Mesenchymal stem cell (in vitro differentiated cells and primary cell): ENCODE data around the gene TMCC3.

Experiments used
- DNase-seq: peaks from one replicate; pipeline ENCODE4 v3.0.0-alpha.2; 2013
- H2AFZ ChIP-seq: one replicate; pipeline ENCODE4 v1.6.1; 2013; ENCODE audit warnings: low read depth, mild to moderate bottlenecking, control low read depth, inconsistent platforms, low read length, moderate library complexity
- H2AK5ac ChIP-seq: 2 replicates; pipeline ENCODE4 v1.6.1; 2013; ENCODE audit warnings: low read length, moderate library complexity, mild to moderate bottlenecking, inconsistent platforms; ENCODE audit not compliant: severe bottlenecking
- H2BK120ac ChIP-seq: one replicate; pipeline ENCODE4 v1.6.1; 2013; ENCODE audit warnings: low read depth, mild to moderate bottlenecking, inconsistent platforms, low read length, moderate library complexity
- H2BK12ac ChIP-seq, 2 experiments: one replicate each; pipeline ENCODE4 v1.6.1; 2013; ENCODE audit warnings: inconsistent platforms in 2 of 2, low read length in 2 of 2, mild to moderate bottlenecking in 2 of 2, moderate library complexity in 2 of 2, control low read depth in 1 of 2
- H2BK15ac ChIP-seq: one replicate; pipeline ENCODE4 v1.6.1; 2013; ENCODE audit warnings: mild to moderate bottlenecking, low read depth, inconsistent platforms; ENCODE audit not compliant: poor library complexity, severe bottlenecking
- H2BK5ac ChIP-seq: 2 replicates; pipeline ENCODE4 v1.6.1; 2013; ENCODE audit warnings: low read depth, mild to moderate bottlenecking, low read length, control low read depth, inconsistent platforms; ENCODE audit not compliant: poor library complexity, severe bottlenecking
- H3K14ac ChIP-seq, 2 experiments: one replicate each; pipeline ENCODE4 v1.6.1; 2013; ENCODE audit warnings: inconsistent platforms in 2 of 2, low read length in 2 of 2, control low read depth in 1 of 2, mild to moderate bottlenecking in 1 of 2, moderate library complexity in 1 of 2
- H3K18ac ChIP-seq, 2 experiments: one replicate each; pipeline ENCODE4 v1.6.1; 2013; ENCODE audit warnings: inconsistent platforms in 2 of 2, low read length in 2 of 2, control low read depth in 1 of 2, low read depth in 1 of 2, mild to moderate bottlenecking in 1 of 2
- H3K23ac ChIP-seq, 2 experiments: one replicate each; pipeline ENCODE4 v1.6.1; 2013; ENCODE audit warnings: inconsistent platforms in 2 of 2, low read length in 2 of 2, mild to moderate bottlenecking in 2 of 2, moderate library complexity in 2 of 2, control low read depth in 1 of 2
- H3K27ac ChIP-seq: 2 replicates; pipeline ENCODE4 v1.5.1; 2013; ENCODE audit warnings: mild to moderate bottlenecking, moderate library complexity, low read length, control low read depth, inconsistent platforms; ENCODE audit not compliant: poor library complexity, severe bottlenecking
- H3K27me3 ChIP-seq, 2 experiments: 2 replicates each; pipeline versions ENCODE4 v1.6.1 to v1.7.0; 2013; ENCODE audit warnings: low read length in 2 of 2, mild to moderate bottlenecking in 2 of 2, moderate library complexity in 2 of 2, control low read depth in 1 of 2, inconsistent platforms in 1 of 2; ENCODE audit not compliant: control insufficient read depth in 1 of 2, insufficient read depth in 1 of 2
- H3K36me3 ChIP-seq, 2 experiments: 2 replicates each; pipeline versions ENCODE4 v1.6.1 to v1.7.0; 2013; ENCODE audit warnings: low read length in 2 of 2, control low read depth in 1 of 2, inconsistent platforms in 1 of 2, low read depth in 1 of 2, mild to moderate bottlenecking in 1 of 2; ENCODE audit not compliant: insufficient read depth in 2 of 2, control insufficient read depth in 1 of 2
- H3K4ac ChIP-seq, 2 experiments: one replicate each; pipeline ENCODE4 v1.6.1; 2013; ENCODE audit warnings: inconsistent platforms in 2 of 2, low read length in 2 of 2, mild to moderate bottlenecking in 2 of 2, moderate library complexity in 2 of 2, control low read depth in 1 of 2, low read depth in 1 of 2
- H3K4me1 ChIP-seq: 2 replicates; pipeline ENCODE4 v1.6.1; 2013; ENCODE audit warnings: low read depth, low read length, control low read depth; ENCODE audit not compliant: control insufficient read depth, insufficient read depth
- H3K4me2 ChIP-seq: 2 replicates; pipeline ENCODE4 v1.6.1; 2013; ENCODE audit warnings: low read length, mild to moderate bottlenecking, inconsistent platforms; ENCODE audit not compliant: poor library complexity, severe bottlenecking
- H3K4me3 ChIP-seq, 2 experiments: 2 replicates each; pipeline versions ENCODE4 v1.5.1 to v1.7.0; 2013; ENCODE audit warnings: low read length in 2 of 2, mild to moderate bottlenecking in 2 of 2, control low read depth in 1 of 2, low read depth in 1 of 2; ENCODE audit not compliant: insufficient read depth in 1 of 2
- H3K79me1 ChIP-seq: replicated peaks from 2 replicates; pipeline ENCODE4 v1.6.1; 2013; ENCODE audit warnings: mild to moderate bottlenecking, control low read depth, low read length, inconsistent platforms; ENCODE audit not compliant: poor library complexity, severe bottlenecking
- H3K9ac ChIP-seq: 2 replicates; pipeline ENCODE4 v1.7.0; 2013; ENCODE audit warnings: mild to moderate bottlenecking, low read length, moderate library complexity
- H3K9me3 ChIP-seq: 2 replicates; pipeline ENCODE4 v1.7.0; 2013; ENCODE audit warnings: mild to moderate bottlenecking, low read length; ENCODE audit not compliant: control insufficient read depth
- H4K8ac ChIP-seq: one replicate; pipeline ENCODE4 v1.6.1; 2013; ENCODE audit warnings: inconsistent platforms, mild to moderate bottlenecking, low read length, moderate library complexity
- H4K91ac ChIP-seq: one replicate; pipeline ENCODE4 v1.6.1; 2013; ENCODE audit warnings: mild to moderate bottlenecking, low read length, inconsistent platforms
- WGBS: methylation state at CpG from one replicate; pipeline ENCODE4 v1.1.7; 2013; ENCODE audit warnings: mixed read lengths; 5-methylcytosine and 5-hydroxymethylcytosine counted together

The TMCC3 gene

GRCh38 chr12:94545935-94546771 lies 104.2 kb downstream of the TMCC3 start:
- Histone ChIP-seq H3K4ac (no peak overlapping the region), H3K27me3 (no peaks in the 10 kb centered on the region), H3K36me3 (no peaks in the 10 kb centered on the region), H3K4me1 (no peaks in the 10 kb centered on the region), H3K18ac (no peak overlapping the region), H3K4me3 (no peak overlapping the region), H3K27ac (no peak overlapping the region), H2BK15ac (no peak overlapping the region), H2AK5ac (no peak overlapping the region), H2BK5ac (no peak overlapping the region), H3K9ac (no peak overlapping the region), H4K91ac (no peak overlapping the region), H2AFZ (no peak overlapping the region), H3K23ac (no peak overlapping the region), H3K9me3 (no peaks in the 10 kb centered on the region), H2BK120ac (no peak overlapping the region), H3K14ac (no peak overlapping the region), H3K4me2 (no peak overlapping the region), H3K79me1 (no peaks in the 10 kb centered on the region), H2BK12ac (no peak overlapping the region), H4K8ac (no peak overlapping the region)
- DNase-seq, result peak; percentile 71
- WGBS, result 67% methylated on average over 15 of the region's 17 CpGs

- Histone ChIP-seq H3K36me3 (no peaks in the 10 kb centered on the region), H3K14ac (no peak overlapping the region), H3K4ac (no peak overlapping the region), H3K4me2 (no peak overlapping the region), H3K18ac (no peak overlapping the region), H3K27me3 (no peaks in the 10 kb centered on the region), H3K4me3 (no peak overlapping the region), H4K91ac (no peak overlapping the region), H3K9ac (no peak overlapping the region), H4K8ac (no peak overlapping the region), H2BK5ac (no peak overlapping the region), H2BK15ac (no peak overlapping the region), H2BK12ac (no peak overlapping the region), H2AK5ac (no peak overlapping the region), H3K9me3 (no peaks in the 10 kb centered on the region), H3K4me1 (no peaks in the 10 kb centered on the region), H3K27ac (no peak overlapping the region), H2AFZ (no peak overlapping the region), H3K23ac (no peak overlapping the region), H2BK120ac (no peak overlapping the region), H3K79me1 (no peaks in the 10 kb centered on the region)
- WGBS, result no CpG with 5 or more reads among the region's 4 CpGs
- no peak for DNase-seq
Observed at GRCh38 chr12:94544355-94544754, 106.0 kb downstream of the TMCC3 start.

GRCh38 chr12:94538318-94538717 lies 112.0 kb downstream of the TMCC3 start:
- Histone ChIP-seq H3K18ac (no peak overlapping the region), H3K27ac (no peak overlapping the region), H4K8ac (no peak overlapping the region), H3K27me3 (peaks cover 0 to 20% of the 10 kb centered on the region in 2 experiments), H3K14ac (no peak overlapping the region), H2BK12ac (no peak overlapping the region), H3K79me1 (no peaks in the 10 kb centered on the region), H3K9ac (no peak overlapping the region), H2BK120ac (no peak overlapping the region), H2AFZ (no peak overlapping the region), H2AK5ac (no peak overlapping the region), H3K4me3 (no peak overlapping the region), H3K4ac (no peak overlapping the region), H2BK5ac (no peak overlapping the region), H2BK15ac (no peak overlapping the region), H3K4me2 (no peak overlapping the region), H3K9me3 (no peaks in the 10 kb centered on the region), H3K4me1 (no peaks in the 10 kb centered on the region), H4K91ac (no peak overlapping the region), H3K36me3 (no peaks in the 10 kb centered on the region), H3K23ac (no peak overlapping the region)
- no peak for DNase-seq

GRCh38 chr12:94536040-94536965 lies 114.1 kb downstream of the TMCC3 start:
- peaks cover 0 to 20% of the 10 kb centered on the region in 2 experiments for H3K27me3 ChIP-seq
- H3K4me2 ChIP-seq, result no peak overlapping the region
- no peak overlapping the region for H3K23ac ChIP-seq
- no peaks in the 10 kb centered on the region for H3K9me3 ChIP-seq
- H3K4me3 ChIP-seq, result no peak overlapping the region
- H3K18ac ChIP-seq, result no peak overlapping the region
- H3K36me3 ChIP-seq, result no peaks in the 10 kb centered on the region
- no peak overlapping the region for H3K14ac ChIP-seq
- no peak overlapping the region for H3K9ac ChIP-seq
- no peak overlapping the region for H4K91ac ChIP-seq
- no peak for DNase-seq
- 99% methylated on average over 10 of the region's 11 CpGs for WGBS
- no peak overlapping the region for H2BK15ac ChIP-seq
- no peak overlapping the region for H2BK120ac ChIP-seq
- no peak overlapping the region for H2AK5ac ChIP-seq
- H3K4me1 ChIP-seq, result no peaks in the 10 kb centered on the region
- H3K27ac ChIP-seq, result no peak overlapping the region
- H2AFZ ChIP-seq, result no peak overlapping the region
- H2BK12ac ChIP-seq, result no peak overlapping the region
- no peak overlapping the region for H4K8ac ChIP-seq
- no peak overlapping the region for H3K4ac ChIP-seq
- no peaks in the 10 kb centered on the region for H3K79me1 ChIP-seq
- H2BK5ac ChIP-seq, result no peak overlapping the region
